Mesendoderm (in vitro differentiated cells): ENCODE measurements around the gene SERINC2.
A peak's percentile ranks its signal among the peaks of the same experiment; 100 is the strongest.

Source experiments
- DNase-seq: peaks from one replicate; pipeline ENCODE4 v3.0.0; 2013
- H2AK5ac ChIP-seq: 2 replicates; pipeline ENCODE4 v1.6.1; 2013; ENCODE audit warnings: low read length, inconsistent platforms
- H2BK120ac ChIP-seq: 2 replicates; pipeline ENCODE4 v1.6.1; 2013; ENCODE audit warnings: low read depth, mild to moderate bottlenecking, low read length, moderate library complexity, mixed read lengths
- H2BK15ac ChIP-seq: replicated peaks from 2 replicates; pipeline ENCODE4 v1.6.1; 2013; ENCODE audit warnings: low read depth, mild to moderate bottlenecking, moderate library complexity
- H2BK5ac ChIP-seq: 2 replicates; pipeline ENCODE4 v1.6.1; 2013; ENCODE audit warnings: low read length, inconsistent platforms
- H3K18ac ChIP-seq: 2 replicates; pipeline ENCODE4 v1.6.1; 2013; ENCODE audit warnings: mild to moderate bottlenecking, low read length, mixed read lengths
- H3K23ac ChIP-seq: one replicate; pipeline ENCODE4 v1.6.1; 2013; ENCODE audit warnings: low read length
- H3K27ac ChIP-seq: 2 replicates; pipeline ENCODE4 v1.5.1; 2013; ENCODE audit warnings: low read depth, mild to moderate bottlenecking, inconsistent platforms, low read length, moderate library complexity
- H3K27me3 ChIP-seq: 2 replicates; pipeline ENCODE4 v1.6.1; 2013; ENCODE audit warnings: low read length, control low read depth, mild to moderate bottlenecking, inconsistent platforms; ENCODE audit not compliant: insufficient read depth, poor library complexity
- H3K36me3 ChIP-seq: 2 replicates; pipeline ENCODE4 v1.6.1; 2013; ENCODE audit warnings: low read length, inconsistent platforms; ENCODE audit not compliant: control insufficient read depth, insufficient read depth
- H3K4ac ChIP-seq: one replicate; pipeline ENCODE4 v1.6.1; 2013; ENCODE audit warnings: low read depth, mild to moderate bottlenecking, low read length, moderate library complexity
- H3K4me1 ChIP-seq: 2 replicates; pipeline ENCODE4 v1.6.1; 2013; ENCODE audit warnings: low read depth, low read length, inconsistent platforms; ENCODE audit not compliant: control insufficient read depth
- H3K4me2 ChIP-seq: 2 replicates; pipeline ENCODE4 v1.6.1; 2013; ENCODE audit warnings: low read length
- H3K4me3 ChIP-seq: 2 replicates; pipeline ENCODE4 v1.5.1; 2013; ENCODE audit warnings: mild to moderate bottlenecking, low read length
- H3K56ac ChIP-seq: one replicate; pipeline ENCODE4 v1.6.1; 2013; ENCODE audit warnings: low read length
- H3K79me1 ChIP-seq: 2 replicates; pipeline ENCODE4 v1.6.1; 2013; ENCODE audit warnings: low read length, inconsistent platforms
- H3K79me2 ChIP-seq: 2 replicates; pipeline ENCODE4 v1.6.1; 2013; ENCODE audit warnings: mild to moderate bottlenecking, low read length; ENCODE audit not compliant: control insufficient read depth, insufficient read depth
- H3K9ac ChIP-seq: 2 replicates; pipeline ENCODE4 v1.6.1; 2013; ENCODE audit warnings: low read length, inconsistent platforms
- H4K5ac ChIP-seq: one replicate; pipeline ENCODE4 v1.6.1; 2013; ENCODE audit warnings: low read length
- H4K8ac ChIP-seq: one replicate; pipeline ENCODE4 v1.6.1; 2013; ENCODE audit warnings: low read depth, mild to moderate bottlenecking, control low read depth, low read length, moderate library complexity
- WGBS: extraction: QIAGEN DNeasy Blood & Tissue Kit; methylation state at CpG from one replicate; pipeline ENCODE4 v1.1.7; 2013; ENCODE audit warnings: low lambda C conversion rate, missing lambda C conversion rate; ENCODE audit not compliant: insufficient coverage; ENCODE audit errors: extremely low coverage; 5-methylcytosine and 5-hydroxymethylcytosine counted together

Gene SERINC2

DNA sequence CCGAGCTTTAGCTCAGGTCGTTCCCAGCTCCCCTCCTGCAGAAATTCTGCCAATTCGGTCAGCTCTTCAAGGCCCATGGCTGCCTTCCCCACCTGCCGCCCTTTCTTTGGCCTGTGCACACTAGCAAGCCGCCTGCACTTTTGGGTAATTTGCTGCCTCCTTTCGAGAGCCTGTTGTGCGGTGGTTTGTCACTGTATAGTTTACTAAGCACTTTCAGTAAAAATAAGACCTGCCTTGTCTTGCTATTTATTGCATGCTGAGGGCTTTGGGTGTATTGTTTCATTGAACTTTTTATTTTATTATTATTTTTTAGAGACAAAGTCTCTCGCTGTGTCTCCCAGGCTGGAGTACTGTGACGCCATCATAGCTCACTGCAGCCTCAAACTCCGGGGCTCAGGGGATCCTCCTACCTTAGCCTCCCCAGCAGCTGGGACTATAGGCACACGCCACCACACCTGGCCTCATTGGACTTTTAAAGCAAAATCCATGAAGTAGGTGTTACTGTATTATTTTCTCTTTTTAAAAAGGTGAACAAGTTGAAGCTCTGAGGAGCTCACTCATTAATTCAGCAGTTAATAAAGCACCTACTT is 39.0 kb upstream of the SERINC2 start:
- Histone ChIP-seq H3K56ac (peak overlapping the region; percentile 85), H2BK15ac (no peak overlapping the region), H2BK5ac (no peak overlapping the region), H3K18ac (peak overlapping the region; percentile 78), H4K8ac (no peak overlapping the region), H3K79me2 (no peaks in the 10 kb centered on the region), H3K4me1 (peaks cover 3% of the 10 kb centered on the region), H3K4ac (no peak overlapping the region), H3K9ac (peak overlapping the region; percentile 57), H2BK120ac (no peak overlapping the region), H3K36me3 (no peaks in the 10 kb centered on the region), H3K4me2 (peak overlapping the region; percentile 64), H2AK5ac (no peak overlapping the region), H3K79me1 (no peaks in the 10 kb centered on the region), H3K27me3 (no peaks in the 10 kb centered on the region), H4K5ac (no peak overlapping the region), H3K23ac (no peak overlapping the region), H3K4me3 (no peak overlapping the region), H3K27ac (peak overlapping the region; percentile 19)
- DNase-seq, result no peak
- no CpG with 5 or more reads among the region's 11 CpGs for WGBS

DNA sequence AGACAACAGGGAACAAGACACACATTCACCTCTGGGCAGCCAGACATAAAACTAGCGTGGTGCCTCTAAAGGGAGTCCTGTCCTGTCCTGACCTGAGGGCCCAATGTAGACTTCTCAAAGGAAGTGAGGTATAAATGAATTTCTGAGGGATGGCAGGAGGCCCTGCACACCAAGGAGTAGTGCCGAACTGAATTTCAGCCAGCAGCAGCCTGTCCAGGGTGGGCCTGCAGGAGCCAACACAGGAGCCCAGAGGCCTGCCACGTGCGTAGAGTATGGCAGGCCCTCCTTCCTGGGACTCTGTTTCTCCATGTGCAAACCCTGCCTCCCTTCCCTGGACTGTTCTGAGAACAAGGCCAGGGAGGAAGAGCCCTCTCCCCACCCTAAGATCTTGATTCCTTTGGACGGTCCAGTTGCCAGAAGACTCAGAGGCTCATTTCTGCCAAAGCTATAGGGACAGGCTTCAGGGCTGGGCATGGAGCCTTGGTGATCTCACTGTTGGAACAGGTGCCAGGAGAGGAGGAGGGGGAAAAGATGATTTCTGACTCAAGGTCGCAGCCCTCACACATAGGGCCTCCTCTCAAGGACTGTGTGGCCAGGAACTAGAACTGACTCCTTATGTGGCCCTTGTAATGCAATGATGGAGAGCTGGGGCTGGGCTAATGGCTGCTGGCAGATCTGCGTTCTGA is 38.4 kb upstream of the SERINC2 start:
- no peak overlapping the region for H4K8ac ChIP-seq
- H3K79me1 ChIP-seq, result no peaks in the 10 kb centered on the region
- no peak for DNase-seq
- no peak overlapping the region for H4K5ac ChIP-seq
- H3K27me3 ChIP-seq, result no peaks in the 10 kb centered on the region
- WGBS, result no CpG with 5 or more reads among the region's 7 CpGs
- no peak overlapping the region for H3K27ac ChIP-seq
- H3K18ac ChIP-seq, result no peak overlapping the region
- H3K56ac ChIP-seq, result no peak overlapping the region
- no peak overlapping the region for H3K4ac ChIP-seq
- H3K4me1 ChIP-seq, result peaks cover 3% of the 10 kb centered on the region
- H3K4me3 ChIP-seq, result no peak overlapping the region
- H2AK5ac ChIP-seq, result no peak overlapping the region
- H2BK15ac ChIP-seq, result no peak overlapping the region
- no peaks in the 10 kb centered on the region for H3K36me3 ChIP-seq
- H3K9ac ChIP-seq, result no peak overlapping the region
- H3K4me2 ChIP-seq, result no peak overlapping the region
- no peak overlapping the region for H2BK120ac ChIP-seq
- no peak overlapping the region for H3K23ac ChIP-seq
- no peaks in the 10 kb centered on the region for H3K79me2 ChIP-seq
- H2BK5ac ChIP-seq, result no peak overlapping the region

DNA sequence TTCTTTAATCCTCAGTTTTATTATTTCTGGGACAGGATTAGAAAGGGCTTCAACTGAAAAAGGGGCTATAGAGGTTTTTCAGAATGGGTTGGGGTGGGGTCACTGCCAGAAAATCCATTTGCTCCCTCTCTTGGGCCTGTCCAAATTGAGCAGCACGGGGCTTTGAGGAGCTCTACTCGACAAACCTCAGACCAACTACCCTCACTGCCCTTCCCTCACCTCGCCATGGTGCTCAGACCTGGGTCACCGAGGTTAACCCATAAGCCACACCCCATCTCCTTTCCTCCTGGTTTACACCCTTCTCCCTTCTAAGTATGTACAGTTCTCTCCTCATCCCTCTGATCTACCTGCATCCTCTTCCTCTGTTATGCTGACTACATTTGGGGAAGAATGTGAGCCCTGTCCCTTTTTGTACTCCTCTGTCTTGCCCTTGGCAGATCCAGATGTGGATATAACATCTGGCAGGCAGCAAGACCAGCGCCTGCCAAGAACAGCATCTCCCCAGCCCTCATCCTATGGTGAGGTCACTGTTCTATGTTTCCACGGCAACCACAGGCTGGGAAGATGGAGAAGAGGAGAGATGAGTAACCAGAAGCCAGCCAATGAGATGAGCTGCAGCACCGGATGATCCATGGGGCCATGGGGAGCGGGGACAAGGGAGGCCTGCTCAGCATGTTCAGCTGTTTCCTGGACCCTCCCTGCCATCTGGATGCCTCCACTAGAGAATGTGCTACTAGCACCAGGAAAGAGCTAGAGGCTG is 36.5 kb upstream of the SERINC2 start:
- H3K4me1 ChIP-seq, result peaks cover 3% of the 10 kb centered on the region
- H3K18ac ChIP-seq, result no peak overlapping the region
- no peak overlapping the region for H2AK5ac ChIP-seq
- H4K8ac ChIP-seq, result no peak overlapping the region
- no peaks in the 10 kb centered on the region for H3K79me2 ChIP-seq
- peak; percentile 89 for DNase-seq
- no peak overlapping the region for H2BK120ac ChIP-seq
- H3K4me3 ChIP-seq, result no peak overlapping the region
- no peak overlapping the region for H3K4me2 ChIP-seq
- no peak overlapping the region for H3K9ac ChIP-seq
- no peaks in the 10 kb centered on the region for H3K27me3 ChIP-seq
- no peaks in the 10 kb centered on the region for H3K36me3 ChIP-seq
- H3K27ac ChIP-seq, result no peak overlapping the region
- no peak overlapping the region for H2BK5ac ChIP-seq
- no peak overlapping the region for H3K23ac ChIP-seq
- no CpG with 5 or more reads among the region's 8 CpGs for WGBS
- no peak overlapping the region for H4K5ac ChIP-seq
- H3K4ac ChIP-seq, result no peak overlapping the region
- H3K56ac ChIP-seq, result no peak overlapping the region
- H2BK15ac ChIP-seq, result no peak overlapping the region
- H3K79me1 ChIP-seq, result no peaks in the 10 kb centered on the region

DNA sequence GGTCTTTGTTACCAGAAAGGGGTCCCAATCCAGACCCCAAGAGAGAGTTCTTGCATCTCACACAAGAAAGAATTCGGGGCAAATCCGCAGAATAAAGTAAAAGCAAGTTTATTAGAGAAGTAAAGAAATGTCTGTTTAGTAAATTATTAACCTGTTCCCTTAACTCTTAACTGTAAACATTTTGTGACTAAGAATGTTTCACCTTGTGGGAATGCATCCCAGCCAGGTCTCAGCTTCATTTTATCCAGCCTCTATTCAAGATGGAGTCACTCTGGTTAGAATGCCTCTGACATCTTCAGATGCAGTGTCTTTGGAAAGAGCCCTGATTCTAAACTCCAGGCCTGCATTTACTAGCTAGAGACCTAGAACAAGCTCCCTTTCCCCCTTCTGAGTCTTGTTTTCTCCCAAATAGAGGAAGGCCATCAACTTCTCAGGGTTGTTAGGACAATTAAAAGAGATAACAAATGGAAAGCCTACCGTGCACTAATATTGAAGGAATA is 35.6 kb upstream of the SERINC2 start:
- Histone ChIP-seq H4K5ac (no peak overlapping the region), H3K79me1 (no peaks in the 10 kb centered on the region), H3K4me1 (peaks cover 3% of the 10 kb centered on the region), H3K79me2 (no peaks in the 10 kb centered on the region), H3K23ac (no peak overlapping the region), H2AK5ac (no peak overlapping the region), H4K8ac (no peak overlapping the region), H3K4me3 (no peak overlapping the region), H2BK120ac (no peak overlapping the region), H3K18ac (no peak overlapping the region), H3K4ac (no peak overlapping the region), H3K27me3 (no peaks in the 10 kb centered on the region), H2BK15ac (no peak overlapping the region), H3K4me2 (no peak overlapping the region), H3K36me3 (no peaks in the 10 kb centered on the region), H3K27ac (no peak overlapping the region), H2BK5ac (no peak overlapping the region), H3K9ac (no peak overlapping the region), H3K56ac (no peak overlapping the region)
- DNase-seq, result no peak
- WGBS, result no CpG with 5 or more reads among the region's 3 CpGs

DNA sequence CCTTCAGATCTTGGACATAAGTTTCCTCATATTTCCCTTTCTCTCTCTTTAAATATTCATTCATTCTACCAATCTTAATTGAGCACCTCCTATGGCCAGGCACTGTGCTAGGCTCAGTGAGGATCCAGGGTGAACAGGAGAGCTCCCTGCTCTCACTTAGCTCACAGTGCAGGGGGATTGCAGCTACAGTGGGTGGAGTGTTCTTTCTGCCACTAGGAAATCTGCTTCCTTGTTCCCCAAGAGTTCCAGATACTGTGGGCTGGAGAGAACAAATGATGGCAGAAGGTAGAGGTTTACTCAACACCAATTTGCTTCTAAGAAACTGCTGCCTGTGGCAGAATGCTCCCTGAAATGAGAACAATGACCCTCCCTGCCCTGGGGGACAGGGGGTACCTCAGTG is 35.0 kb upstream of the SERINC2 start:
- no peak overlapping the region for H3K18ac ChIP-seq
- no peak overlapping the region for H2BK15ac ChIP-seq
- no peak overlapping the region for H2BK120ac ChIP-seq
- H3K4me2 ChIP-seq, result no peak overlapping the region
- no peak overlapping the region for H3K27ac ChIP-seq
- H4K5ac ChIP-seq, result no peak overlapping the region
- H3K79me2 ChIP-seq, result no peaks in the 10 kb centered on the region
- H3K36me3 ChIP-seq, result no peaks in the 10 kb centered on the region
- H3K4me3 ChIP-seq, result no peak overlapping the region
- no peaks in the 10 kb centered on the region for H3K27me3 ChIP-seq
- H2BK5ac ChIP-seq, result no peak overlapping the region
- no peak overlapping the region for H3K4ac ChIP-seq
- no peak overlapping the region for H3K9ac ChIP-seq
- H3K23ac ChIP-seq, result no peak overlapping the region
- H4K8ac ChIP-seq, result no peak overlapping the region
- no peak for DNase-seq
- H3K56ac ChIP-seq, result no peak overlapping the region
- no peaks in the 10 kb centered on the region for H3K4me1 ChIP-seq
- no peak overlapping the region for H2AK5ac ChIP-seq
- H3K79me1 ChIP-seq, result no peaks in the 10 kb centered on the region
